SIG-M5 treated with dmso at 0.1 percent for 504 hours (cell line): ENCODE measurements around the gene WFS1.
A peak's percentile ranks its signal among the peaks of the same experiment; 100 is the strongest.

Source experiments
- DNase-seq: peaks from one replicate; lab custom pipeline; 2025; ENCODE audit not compliant: unreplicated experiment; lab: John Stamatoyannopoulos, UW

Gene WFS1

GRCh38 chr4:6235901-6236640, 33.6 kb upstream of the WFS1 start:
- no peak for DNase-seq

GRCh38 chr4:6236816-6237390, 32.7 kb upstream of the WFS1 start:
- no peak for DNase-seq

GRCh38 chr4:6239486-6239885, 30.2 kb upstream of the WFS1 start:
- no peak for DNase-seq

- no peak for DNase-seq
Measured at GRCh38 chr4:6239968-6240367, 29.7 kb upstream of the WFS1 start.

GRCh38 chr4:6241062-6241845, 28.4 kb upstream of the WFS1 start:
- no peak for DNase-seq

GRCh38 chr4:6242271-6243029, 27.2 kb upstream of the WFS1 start:
- DNase-seq: no peak

GRCh38 chr4:6245246-6246169, 24.1 kb upstream of the WFS1 start:
- no peak for DNase-seq

GRCh38 chr4:6246170-6246634, 23.4 kb upstream of the WFS1 start:
- DNase-seq: no peak

- no peak for DNase-seq
Measured at GRCh38 chr4:6248394-6248793, 21.3 kb upstream of the WFS1 start.

- peak; percentile 44 for DNase-seq
Measured at GRCh38 chr4:6250235-6250983, 19.2 kb upstream of the WFS1 start.

GRCh38 chr4:6250984-6251295, 18.7 kb upstream of the WFS1 start:
- DNase-seq: no peak

GRCh38 chr4:6251365-6251764, 18.3 kb upstream of the WFS1 start:
- DNase-seq: no peak

- no peak for DNase-seq
Measured at GRCh38 chr4:6252051-6252450, 17.6 kb upstream of the WFS1 start.

- DNase-seq: no peak
Measured at GRCh38 chr4:6253111-6253510, 16.5 kb upstream of the WFS1 start.

- DNase-seq: no peak
Measured at GRCh38 chr4:6253961-6254360, 15.7 kb upstream of the WFS1 start.

- DNase-seq: no peak
Measured at GRCh38 chr4:6256141-6256540, 13.5 kb upstream of the WFS1 start.

- DNase-seq: peak; percentile 59
Measured at GRCh38 chr4:6257247-6258025, 12.2 kb upstream of the WFS1 start.

- DNase-seq: no peak
Measured at GRCh38 chr4:6258026-6258360, 11.7 kb upstream of the WFS1 start.

- DNase-seq: no peak
Measured at GRCh38 chr4:6258741-6259140, 10.9 kb upstream of the WFS1 start.
